Suppressor macrophage treated with lipopolysaccharide for 1 hour (primary cell): ENCODE measurements around the gene C1GALT1.
"Not testable (repeated sequence)": the region's sequence is repeated elsewhere in the genome, so short reads cannot be mapped to it uniquely, and the experiment has no call there.

ENCODE experiments used
- DNase-seq, 3 donors: peaks; one replicate each; pipeline ENCODE4 v3.0.0-alpha.2; 2020 to 2022

The C1GALT1 gene

GRCh38 chr7:7182156-7183060 is at the start of gene C1GALT1:
Gene C1GALT1 (plus strand): TSS chr7:7182544. CDS start chr7:7234320, 51,776 bp downstream.
- peak; percentile 97 to 99 (median 98) for DNase-seq

DNA sequence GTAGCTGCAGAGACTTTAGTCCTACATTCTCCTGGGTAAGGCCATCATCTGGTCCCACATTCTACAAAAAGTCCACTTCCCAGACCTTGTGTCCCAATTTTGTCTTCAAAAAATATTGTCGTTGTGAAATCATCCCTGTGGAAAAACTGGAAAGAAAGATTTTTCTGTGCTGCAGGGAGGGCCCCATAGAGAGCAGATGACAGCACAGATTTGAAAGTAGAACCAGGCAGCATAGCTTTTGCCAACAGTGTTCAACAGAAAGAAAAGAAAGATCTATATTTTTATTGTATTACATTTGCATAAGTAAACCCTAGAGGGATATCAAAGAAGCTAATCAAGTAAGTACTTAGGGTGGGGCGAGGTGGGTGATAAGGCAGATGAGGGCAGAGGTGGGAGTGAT is 48.3 kb upstream of the C1GALT1 start:
- no peak for DNase-seq

DNA sequence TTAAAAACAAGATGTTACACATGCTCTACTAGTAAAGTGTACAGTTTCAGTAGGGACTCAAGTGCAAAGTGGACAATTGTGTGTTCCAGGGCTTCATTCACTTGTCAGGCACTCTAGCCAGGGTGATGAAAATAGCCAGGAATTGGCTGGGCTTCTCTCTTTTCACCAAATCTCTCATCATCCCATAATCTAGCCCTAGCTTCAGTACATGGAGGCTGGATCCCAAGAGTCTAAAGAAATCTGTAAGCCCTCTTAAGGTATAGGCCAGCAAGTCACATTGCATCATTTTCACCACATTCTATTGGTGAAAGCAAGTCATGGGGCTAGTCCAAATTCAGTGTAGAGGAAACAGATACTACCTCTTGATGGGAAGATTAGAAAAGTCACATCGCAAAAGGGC is 47.3 kb upstream of the C1GALT1 start:
- no peak for DNase-seq

GRCh38 chr7:7135924-7136323 is 46.4 kb upstream of the C1GALT1 start:
- not testable (repeated sequence) for DNase-seq

- no peak for DNase-seq
Observed at GRCh38 chr7:7136466-7137381, 45.6 kb upstream of the C1GALT1 start.

GRCh38 chr7:7138897-7139296 is 43.4 kb upstream of the C1GALT1 start:
- DNase-seq: no peak

- not testable (repeated sequence) for DNase-seq
Observed at GRCh38 chr7:7143404-7143803, 38.9 kb upstream of the C1GALT1 start.

GRCh38 chr7:7145151-7145550 is 37.2 kb upstream of the C1GALT1 start:
- DNase-seq: not testable (repeated sequence)

DNA sequence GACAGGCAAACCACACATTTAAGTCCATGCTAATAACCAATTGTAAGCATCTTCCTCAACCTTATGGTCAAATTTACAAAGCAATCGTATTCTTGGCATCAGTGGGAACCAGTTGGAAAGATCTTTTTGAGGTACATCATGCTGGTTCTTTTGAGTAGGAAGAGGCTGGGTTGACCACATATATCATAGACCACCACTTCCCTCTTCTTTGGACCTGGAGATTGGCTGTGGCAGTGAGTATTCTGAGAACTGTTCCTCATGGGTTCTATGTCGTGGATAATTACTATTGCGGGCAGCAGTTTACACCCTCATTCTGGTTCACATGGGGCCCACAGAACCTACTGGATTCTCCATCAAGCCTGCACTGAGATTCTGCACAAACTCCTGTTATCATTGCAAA is 35.5 kb upstream of the C1GALT1 start:
- no peak for DNase-seq

DNA sequence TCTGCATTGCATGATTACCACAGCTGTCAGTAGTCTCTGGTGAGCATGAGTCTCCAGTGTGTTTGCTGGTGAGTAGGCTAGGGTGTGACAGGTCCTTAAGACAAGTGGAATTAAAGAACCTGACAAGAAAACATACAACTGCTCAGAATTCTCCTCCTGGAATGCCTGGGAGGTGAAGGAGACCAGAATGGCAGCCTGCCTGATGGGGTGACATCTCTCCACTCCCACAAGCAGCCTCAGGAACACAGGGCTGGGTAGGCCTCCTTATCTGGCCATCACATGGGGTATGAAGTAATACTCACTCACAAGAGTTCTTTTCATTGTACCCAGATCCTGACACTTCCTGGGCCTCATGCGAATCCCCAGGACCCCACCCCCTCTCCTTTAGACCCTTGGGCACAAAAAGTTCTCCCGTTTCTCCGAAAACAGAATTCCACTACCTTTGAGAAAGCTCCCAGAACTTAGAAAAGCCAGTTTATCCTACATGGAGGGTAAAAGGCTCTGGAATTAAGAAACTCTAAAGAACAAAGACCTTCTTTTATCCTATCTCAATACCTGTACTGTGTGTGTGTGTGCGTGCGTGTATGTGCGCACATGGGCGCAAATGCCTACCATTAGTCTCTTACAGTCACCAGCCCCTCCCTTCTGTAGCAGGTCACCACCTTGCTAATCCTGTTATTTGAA is 33.4 kb upstream of the C1GALT1 start:
- DNase-seq: no peak

DNA sequence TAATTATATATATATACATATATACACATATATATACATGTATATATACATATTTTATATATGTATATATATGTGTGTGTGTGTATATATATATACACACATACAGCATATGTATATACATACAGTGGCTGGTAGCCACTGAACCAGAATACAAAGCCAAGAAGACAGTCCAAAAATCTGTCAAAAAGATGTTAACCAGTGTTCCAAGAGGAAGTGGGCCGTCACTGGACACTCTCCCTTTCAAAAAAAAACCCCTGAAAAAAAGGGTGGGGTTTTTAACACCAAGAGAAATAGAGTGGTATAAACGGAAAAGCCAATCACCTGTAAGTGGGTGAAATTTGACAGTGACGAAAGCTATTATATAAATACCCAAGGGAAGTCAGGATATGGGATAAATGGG is 31.1 kb upstream of the C1GALT1 start:
- no peak for DNase-seq

DNA sequence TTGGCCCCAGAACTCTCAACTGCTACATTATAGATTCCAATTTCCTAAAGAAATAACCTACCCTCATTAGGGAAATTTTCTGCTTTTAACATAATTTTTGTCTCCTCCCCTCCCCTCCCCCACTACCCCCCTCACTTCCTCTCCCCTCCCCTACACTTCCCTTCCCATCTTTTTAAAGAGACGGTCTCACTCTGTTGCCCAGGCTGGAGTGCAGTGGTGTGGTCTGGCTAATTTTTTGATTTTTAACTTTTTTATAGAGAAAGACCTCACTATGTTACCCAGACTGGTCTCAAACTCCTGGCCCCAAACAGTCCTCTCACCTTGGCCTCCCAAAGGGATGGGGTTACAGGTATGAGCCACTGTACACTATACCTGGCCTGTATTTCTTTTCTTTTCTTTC is 30.5 kb upstream of the C1GALT1 start:
- no peak for DNase-seq

DNA sequence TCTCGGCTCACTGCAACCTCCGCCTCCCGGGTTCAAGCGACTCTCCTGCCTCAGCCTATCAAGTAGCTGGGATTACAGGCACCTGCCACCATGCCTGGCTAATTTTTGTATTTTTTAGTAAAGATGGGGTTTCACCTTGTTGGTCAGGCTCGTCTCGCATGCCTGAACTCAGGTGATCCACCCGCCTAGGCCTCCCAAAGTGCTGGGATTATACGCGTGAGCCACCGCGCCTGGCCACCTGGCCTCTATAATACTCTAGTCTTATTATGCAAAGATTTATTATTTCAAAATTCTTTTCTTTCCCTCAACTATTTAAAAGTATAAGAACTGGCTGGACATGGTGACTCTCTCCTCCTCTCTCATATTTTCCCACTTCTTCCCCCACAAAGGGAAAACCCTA is 30.0 kb upstream of the C1GALT1 start:
- no peak for DNase-seq

DNA sequence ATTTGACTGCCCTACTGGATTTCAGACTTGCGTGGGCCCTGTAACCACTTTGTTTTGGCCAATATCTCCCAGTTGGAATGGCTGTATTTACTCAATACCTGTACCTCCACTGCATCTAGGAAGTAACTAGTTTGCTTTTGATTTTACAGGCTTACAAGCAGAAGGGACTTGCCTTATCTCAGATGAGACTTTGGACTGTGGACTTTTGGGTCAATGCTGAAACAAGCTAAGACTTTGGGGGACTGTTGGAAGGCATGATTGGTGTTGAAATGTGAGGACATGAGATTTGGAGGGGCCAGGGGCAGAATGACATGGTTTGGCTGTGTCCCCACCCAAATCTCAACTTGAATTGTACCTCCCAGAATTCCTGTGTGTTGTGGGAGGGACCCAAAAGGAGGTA is 28.0 kb upstream of the C1GALT1 start:
- DNase-seq: not testable (repeated sequence)

DNA sequence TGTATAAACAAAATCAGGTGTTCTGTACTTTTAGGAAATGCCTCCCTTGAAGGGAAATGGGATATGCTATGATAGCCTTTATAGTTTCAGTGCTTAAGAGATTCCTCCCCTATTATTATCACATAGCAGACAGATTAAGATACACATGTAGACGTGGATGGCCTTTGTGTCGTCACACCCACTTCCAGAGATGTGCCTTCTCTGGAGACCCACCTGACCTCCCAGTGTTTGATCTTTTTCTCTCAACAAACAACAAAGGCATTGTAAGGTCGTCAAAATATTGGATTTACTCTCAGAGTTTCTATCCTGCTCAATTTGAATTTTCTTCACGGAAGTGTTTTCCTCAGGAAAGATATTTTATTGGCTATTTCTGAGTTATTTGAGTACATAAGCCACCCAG is 25.7 kb upstream of the C1GALT1 start:
- DNase-seq: no peak

DNA sequence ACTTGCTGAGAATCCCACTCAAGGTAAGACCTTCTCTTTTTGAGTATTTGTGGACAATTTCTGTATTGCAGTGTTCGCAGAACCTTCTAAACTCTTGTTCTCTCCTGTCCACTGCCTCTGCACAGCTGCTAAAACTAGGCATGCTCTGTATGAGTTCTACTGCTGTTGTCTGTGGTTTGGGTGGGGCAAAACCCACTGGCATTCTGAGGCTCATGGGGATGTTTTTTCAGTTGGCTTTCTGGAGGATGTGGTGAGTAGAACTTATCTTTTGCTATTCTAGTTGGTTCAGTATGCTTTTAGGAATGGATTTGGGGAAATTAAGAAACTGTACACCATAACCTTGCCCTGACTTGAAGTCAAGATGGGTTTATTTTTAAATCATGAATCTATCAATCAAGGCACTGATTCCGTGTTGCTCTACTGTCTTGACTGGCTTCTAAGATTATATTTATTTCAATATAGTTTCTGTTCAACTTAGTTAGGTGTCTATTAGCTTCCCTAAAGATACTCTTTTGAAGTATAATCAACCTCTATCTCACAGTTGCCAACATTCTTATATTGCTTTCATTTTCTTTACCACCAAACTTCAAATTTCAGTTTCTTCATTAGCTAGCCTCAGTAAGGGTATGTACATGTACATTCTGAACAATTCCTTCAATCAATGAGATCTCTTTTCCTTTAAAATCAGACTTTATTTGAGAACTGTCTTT is 25.0 kb upstream of the C1GALT1 start:
- DNase-seq: no peak

- no peak for DNase-seq
Observed at GRCh38 chr7:7157887-7158271, 24.5 kb upstream of the C1GALT1 start.

GRCh38 chr7:7159063-7159658 is 23.2 kb upstream of the C1GALT1 start:
- peak; percentile 18 to 45 (median 35) for DNase-seq

DNA sequence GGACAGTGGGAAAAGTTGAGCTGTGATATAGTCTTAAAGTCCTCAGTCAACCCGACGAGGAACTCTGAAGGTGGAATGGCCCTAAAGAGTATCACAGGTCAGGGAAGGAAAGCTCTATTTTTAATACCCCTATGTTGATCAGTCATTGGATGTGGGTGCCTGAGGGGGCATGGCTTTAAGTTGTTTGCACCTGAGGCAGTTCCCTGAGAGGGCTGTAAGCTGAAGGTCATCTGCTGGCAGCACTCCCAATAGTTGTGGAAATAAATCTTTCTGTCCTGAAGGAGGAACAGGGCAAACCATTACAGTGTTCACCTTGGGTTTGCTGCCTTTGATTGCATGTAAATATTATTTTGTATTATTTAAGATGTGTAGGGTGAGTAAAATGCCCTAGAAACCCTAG is 17.8 kb upstream of the C1GALT1 start:
- DNase-seq: no peak

- no peak for DNase-seq
Observed at GRCh38 chr7:7165372-7165771, 17.0 kb upstream of the C1GALT1 start.

GRCh38 chr7:7166318-7166717 is 16.0 kb upstream of the C1GALT1 start:
- DNase-seq: no peak

DNA sequence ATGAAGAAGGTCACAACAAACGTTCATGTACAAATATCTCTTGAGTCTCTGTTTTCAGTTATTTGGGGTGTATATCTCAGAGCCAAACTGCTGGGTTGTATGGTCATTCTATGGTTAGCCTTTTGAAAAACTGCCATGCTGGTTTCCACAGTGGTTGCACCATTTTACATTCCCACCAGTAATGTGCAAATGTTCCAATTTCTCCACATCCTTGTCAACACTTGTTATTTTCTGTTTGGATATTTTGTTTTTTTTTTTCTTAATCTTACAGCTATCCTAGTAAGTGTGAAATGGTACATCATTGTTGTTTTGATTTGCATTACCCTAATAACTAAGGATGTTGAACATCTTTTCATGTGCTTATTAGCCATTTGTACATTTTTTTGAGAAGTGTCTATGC is 13.0 kb upstream of the C1GALT1 start:
- DNase-seq: no peak
